ENCODE results near the gene MGLL. TPM values are rescaled to one million over a fixed set of nuclear protein-coding genes. Genes with fewer than 3 reads are reported as not detected.

The MGLL gene
- polyA plus RNA-seq, 2 donors: 78.0 to 99.1 TPM

DNA sequence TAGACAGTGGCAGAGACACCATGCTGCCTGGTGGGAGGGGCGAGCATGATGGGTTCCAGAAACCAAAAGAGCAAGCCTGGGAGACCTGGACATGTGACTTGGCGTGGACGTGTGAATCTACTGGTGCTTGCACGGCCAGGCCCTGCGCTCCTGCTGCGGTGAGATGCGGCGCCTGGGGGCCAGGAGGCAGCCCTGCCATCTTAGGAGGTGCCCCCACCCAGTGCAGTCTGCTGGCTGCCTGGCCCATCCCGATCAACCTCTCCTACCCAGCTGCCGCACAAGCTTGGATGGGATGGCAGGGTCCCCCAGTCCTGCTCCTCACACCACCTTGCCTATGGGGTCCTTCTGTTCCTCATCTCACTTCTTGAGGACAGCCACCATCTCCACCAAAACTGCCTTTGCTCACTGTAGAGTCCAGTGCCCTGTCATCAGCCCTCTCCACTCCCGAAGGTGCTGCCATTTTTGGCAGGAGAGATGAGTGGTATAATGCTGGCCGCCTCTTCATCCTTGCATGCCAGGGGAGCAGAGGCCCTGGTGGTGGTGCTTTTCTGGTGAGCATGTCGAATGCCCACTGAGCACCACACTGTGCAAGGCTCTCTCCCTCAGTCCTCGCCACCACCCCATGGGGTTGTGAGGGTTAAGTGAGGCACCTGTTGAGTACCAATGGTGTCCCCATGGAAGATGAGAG is 152.6 kb downstream of the MGLL start:
- Histone ChIP-seq H3K4me3 (ENCODE audit: low read depth in 1 of 2, low read length in 2 of 2) (no peak overlapping the region), H3K27ac (ENCODE audit: low read depth in 2 of 2, low read length in 1 of 2) (no peak overlapping the region), H3K36me3 (ENCODE audit: control insufficient read depth in 2 of 2, insufficient read depth in 2 of 2, low read length in 1 of 2) (no peaks in the 10 kb centered on the region), H3K4me1 (ENCODE audit: control insufficient read depth in 2 of 2, insufficient read depth in 2 of 2, low read length in 1 of 2) (peaks cover 0 to 12% of the 10 kb centered on the region in 2 donors), H3K27me3 (ENCODE audit: control insufficient read depth in 1 of 2, insufficient read depth in 2 of 2, low read length in 2 of 2) (no peaks in the 10 kb centered on the region), H3K9me3 (ENCODE audit: control insufficient read depth in 2 of 2, insufficient read depth in 1 of 2, low read depth in 1 of 2, low read length in 1 of 2) (no peaks in the 10 kb centered on the region)
- WGBS, 2 donors: 91 to 92% methylated on average over 9 to 14 of the region's 14 CpGs

DNA sequence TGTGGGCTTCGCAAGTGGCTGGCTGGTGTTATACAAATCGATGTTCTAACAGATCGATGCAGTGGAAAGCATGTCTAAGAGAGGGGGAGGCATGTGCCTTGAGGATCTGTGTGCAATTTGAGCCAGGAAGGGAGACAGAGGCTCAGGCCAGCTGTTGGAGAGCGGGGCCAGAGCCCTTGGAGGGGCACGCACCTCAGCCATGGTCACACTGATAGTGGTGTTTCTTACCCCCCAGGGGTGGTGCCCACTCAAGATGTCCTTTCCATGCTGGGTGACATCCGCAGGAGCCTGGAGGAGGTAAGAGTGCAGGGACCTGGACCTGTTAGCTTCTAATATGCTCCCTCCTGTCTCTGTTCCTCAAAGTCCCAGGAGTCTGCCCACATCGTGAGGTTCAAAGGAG is 153.4 kb downstream of the MGLL start:
- peaks cover 0 to 9% of the 10 kb centered on the region in 2 donors for H3K4me1 ChIP-seq (ENCODE audit: control insufficient read depth in 2 of 2, insufficient read depth in 2 of 2, low read length in 1 of 2)
- 95 to 97% methylated on average over 7 of the region's 7 CpGs for WGBS, 2 donors

DNA sequence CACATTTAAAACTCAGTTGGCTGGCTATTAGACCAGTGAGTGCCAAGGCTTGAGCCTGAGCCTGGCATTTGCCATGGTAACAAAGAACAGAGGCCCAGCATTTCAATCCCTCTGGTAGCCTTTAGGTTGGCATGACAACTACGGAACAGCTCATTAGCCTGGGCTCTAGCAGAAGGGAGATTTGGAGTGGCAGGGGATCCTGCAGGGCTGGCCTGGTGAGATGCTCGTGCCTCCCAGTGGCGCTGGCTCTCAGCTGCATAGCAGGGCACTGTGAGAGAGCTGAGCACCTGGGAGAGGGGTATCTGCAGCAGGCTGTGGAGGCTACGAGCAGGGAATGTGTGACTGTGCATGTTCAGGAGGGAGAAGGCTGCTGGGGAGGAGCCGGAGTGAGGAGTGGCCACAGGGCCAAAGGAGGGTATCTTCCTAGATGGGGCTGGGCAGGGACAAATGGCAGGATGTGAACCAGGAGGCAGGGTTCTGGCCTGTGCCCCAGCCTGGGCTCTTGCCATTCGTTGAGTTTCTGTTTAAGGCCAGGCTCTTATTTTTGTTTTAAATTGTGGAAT is 155.1 kb downstream of the MGLL start:
- Histone ChIP-seq H3K4me3 (ENCODE audit: low read depth in 1 of 2, low read length in 2 of 2) (no peak overlapping the region), H3K9me3 (ENCODE audit: control insufficient read depth in 2 of 2, insufficient read depth in 1 of 2, low read depth in 1 of 2, low read length in 1 of 2) (no peaks in the 10 kb centered on the region), H3K27me3 (ENCODE audit: control insufficient read depth in 1 of 2, insufficient read depth in 2 of 2, low read length in 2 of 2) (no peaks in the 10 kb centered on the region), H3K4me1 (ENCODE audit: control insufficient read depth in 2 of 2, insufficient read depth in 2 of 2, low read length in 1 of 2) (peaks cover 0 to 6% of the 10 kb centered on the region in 2 donors), H3K27ac (ENCODE audit: low read depth in 2 of 2, low read length in 1 of 2) (no peak overlapping the region), H3K36me3 (ENCODE audit: control insufficient read depth in 2 of 2, insufficient read depth in 2 of 2, low read length in 1 of 2) (no peaks in the 10 kb centered on the region)
- 85 to 88% methylated on average over 6 of the region's 6 CpGs for WGBS, 2 donors

More for the DNA sequence above, 153.4 kb downstream of the MGLL start:
- no peaks in the 10 kb centered on the region for H3K27me3 ChIP-seq (ENCODE audit: control insufficient read depth in 1 of 2, insufficient read depth in 2 of 2, low read length in 2 of 2)
- no peaks in the 10 kb centered on the region for H3K9me3 ChIP-seq (ENCODE audit: control insufficient read depth in 2 of 2, insufficient read depth in 1 of 2, low read depth in 1 of 2, low read length in 1 of 2)
- H3K27ac ChIP-seq (ENCODE audit: low read depth in 2 of 2, low read length in 1 of 2): no peak overlapping the region
- H3K4me3 ChIP-seq (ENCODE audit: low read depth in 1 of 2, low read length in 2 of 2): no peak overlapping the region
- no peaks in the 10 kb centered on the region for H3K36me3 ChIP-seq (ENCODE audit: control insufficient read depth in 2 of 2, insufficient read depth in 2 of 2, low read length in 1 of 2)

DNA sequence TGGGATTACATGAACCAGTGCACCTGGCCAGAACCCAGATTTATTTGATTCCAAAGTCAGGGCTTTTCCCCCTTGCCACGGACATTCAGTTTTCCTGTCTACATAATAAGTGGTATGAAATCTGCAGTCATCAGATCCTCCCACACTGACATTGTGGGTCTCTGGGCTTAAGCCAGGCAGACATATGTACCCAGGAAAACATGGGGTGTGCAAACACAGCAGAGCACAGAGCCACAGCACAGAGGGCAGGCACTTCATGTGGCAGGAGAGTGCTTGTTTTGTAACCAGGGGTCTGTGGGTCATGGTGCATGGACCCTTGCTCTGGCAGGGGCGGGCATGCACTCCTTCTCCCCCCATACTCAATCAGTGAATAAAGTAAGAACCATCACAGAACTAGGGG is 155.6 kb downstream of the MGLL start:
- 88% methylated on average over 2 of the region's 2 CpGs for WGBS, 2 donors
- H3K36me3 ChIP-seq (ENCODE audit: control insufficient read depth in 2 of 2, insufficient read depth in 2 of 2, low read length in 1 of 2): no peaks in the 10 kb centered on the region
- no peak overlapping the region for H3K4me3 ChIP-seq (ENCODE audit: low read depth in 1 of 2, low read length in 2 of 2)
- H3K4me1 ChIP-seq (ENCODE audit: control insufficient read depth in 2 of 2, insufficient read depth in 2 of 2, low read length in 1 of 2): peaks cover 0 to 4% of the 10 kb centered on the region in 2 donors
- H3K9me3 ChIP-seq (ENCODE audit: control insufficient read depth in 2 of 2, insufficient read depth in 1 of 2, low read depth in 1 of 2, low read length in 1 of 2): no peaks in the 10 kb centered on the region
- no peak overlapping the region for H3K27ac ChIP-seq (ENCODE audit: low read depth in 2 of 2, low read length in 1 of 2)
- no peaks in the 10 kb centered on the region for H3K27me3 ChIP-seq (ENCODE audit: control insufficient read depth in 1 of 2, insufficient read depth in 2 of 2, low read length in 2 of 2)

DNA sequence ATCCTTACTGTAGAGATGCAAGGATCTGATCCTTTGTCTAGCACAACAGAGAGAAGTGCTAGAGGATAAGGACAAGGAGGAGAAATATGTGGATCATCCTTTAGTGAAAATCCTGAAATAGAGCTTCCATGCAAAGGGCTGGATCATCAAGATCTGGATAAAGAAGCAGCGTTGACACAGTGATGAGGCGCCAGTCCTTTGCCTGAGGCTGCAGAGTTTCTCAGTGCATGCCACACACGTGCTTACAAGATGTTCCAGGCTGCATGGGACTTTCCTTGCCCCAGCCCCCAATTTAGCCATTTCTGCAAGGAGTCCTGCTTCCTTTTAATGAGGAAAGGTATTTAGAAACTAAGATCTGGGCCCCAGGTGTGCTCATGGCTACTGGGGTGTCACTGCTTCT is 156.7 kb downstream of the MGLL start:
- H3K27ac ChIP-seq (ENCODE audit: low read depth in 2 of 2, low read length in 1 of 2): no peak overlapping the region
- H3K36me3 ChIP-seq (ENCODE audit: control insufficient read depth in 2 of 2, insufficient read depth in 2 of 2, low read length in 1 of 2): no peaks in the 10 kb centered on the region
- no peaks in the 10 kb centered on the region for H3K9me3 ChIP-seq (ENCODE audit: control insufficient read depth in 2 of 2, insufficient read depth in 1 of 2, low read depth in 1 of 2, low read length in 1 of 2)
- 75 to 82% methylated on average over 3 of the region's 3 CpGs for WGBS, 2 donors
- H3K4me1 ChIP-seq (ENCODE audit: control insufficient read depth in 2 of 2, insufficient read depth in 2 of 2, low read length in 1 of 2): no peaks in the 10 kb centered on the region
- no peak overlapping the region for H3K4me3 ChIP-seq (ENCODE audit: low read depth in 1 of 2, low read length in 2 of 2)
- H3K27me3 ChIP-seq (ENCODE audit: control insufficient read depth in 1 of 2, insufficient read depth in 2 of 2, low read length in 2 of 2): no peaks in the 10 kb centered on the region

DNA sequence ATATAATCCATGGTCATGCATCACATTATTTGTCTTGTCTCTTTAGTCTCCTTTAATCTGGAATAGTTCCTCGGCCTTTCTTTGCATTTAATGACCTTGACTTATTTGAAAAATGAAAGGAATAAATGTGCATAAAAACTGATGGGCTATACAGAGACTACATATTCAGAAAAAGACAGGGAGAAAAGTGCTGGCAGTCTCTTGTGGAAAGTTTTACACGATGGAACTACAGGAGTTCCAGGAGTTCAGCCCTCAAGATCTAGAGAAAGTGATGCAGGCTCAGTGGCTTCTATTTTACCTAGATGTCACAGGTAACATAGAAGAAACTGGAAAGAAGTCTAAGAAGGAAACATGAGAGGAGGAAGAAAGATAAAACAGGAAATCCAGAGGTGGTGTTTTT is 157.2 kb downstream of the MGLL start:
- Histone ChIP-seq H3K9me3 (ENCODE audit: control insufficient read depth in 2 of 2, insufficient read depth in 1 of 2, low read depth in 1 of 2, low read length in 1 of 2) (no peaks in the 10 kb centered on the region), H3K4me3 (ENCODE audit: low read depth in 1 of 2, low read length in 2 of 2) (no peak overlapping the region), H3K27me3 (ENCODE audit: control insufficient read depth in 1 of 2, insufficient read depth in 2 of 2, low read length in 2 of 2) (no peaks in the 10 kb centered on the region), H3K27ac (ENCODE audit: low read depth in 2 of 2, low read length in 1 of 2) (no peak overlapping the region), H3K4me1 (ENCODE audit: control insufficient read depth in 2 of 2, insufficient read depth in 2 of 2, low read length in 1 of 2) (no peaks in the 10 kb centered on the region), H3K36me3 (ENCODE audit: control insufficient read depth in 2 of 2, insufficient read depth in 2 of 2, low read length in 1 of 2) (no peaks in the 10 kb centered on the region)
- 78 to 80% methylated on average over 2 of the region's 2 CpGs for WGBS, 2 donors

DNA sequence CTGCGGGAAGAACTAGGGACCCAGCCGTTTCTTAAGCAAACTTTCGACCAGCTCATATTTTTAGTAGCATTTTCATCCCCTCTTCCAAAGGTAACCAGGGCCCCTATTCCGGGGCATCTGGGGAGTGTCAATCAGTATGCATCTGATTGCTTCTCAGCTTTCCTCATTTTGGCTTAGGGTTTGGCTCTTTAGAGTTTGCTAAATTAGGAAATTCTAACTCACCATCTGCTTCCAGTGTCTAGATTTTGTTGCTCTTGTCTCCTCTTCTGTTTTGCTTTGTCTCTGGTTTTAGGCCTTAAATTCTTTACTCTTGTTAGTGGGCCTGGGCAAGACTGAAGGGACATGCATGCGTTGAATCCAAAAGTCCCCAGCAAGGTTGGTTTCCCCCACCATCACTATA is 159.2 kb downstream of the MGLL start:
- no peaks in the 10 kb centered on the region for H3K4me1 ChIP-seq (ENCODE audit: control insufficient read depth in 2 of 2, insufficient read depth in 2 of 2, low read length in 1 of 2)
- H3K9me3 ChIP-seq (ENCODE audit: control insufficient read depth in 2 of 2, insufficient read depth in 1 of 2, low read depth in 1 of 2, low read length in 1 of 2): no peaks in the 10 kb centered on the region
- no peaks in the 10 kb centered on the region for H3K27me3 ChIP-seq (ENCODE audit: control insufficient read depth in 1 of 2, insufficient read depth in 2 of 2, low read length in 2 of 2)
- 83 to 88% methylated on average over 5 of the region's 5 CpGs for WGBS, 2 donors
- H3K36me3 ChIP-seq (ENCODE audit: control insufficient read depth in 2 of 2, insufficient read depth in 2 of 2, low read length in 1 of 2): no peaks in the 10 kb centered on the region
- H3K4me3 ChIP-seq (ENCODE audit: low read depth in 1 of 2, low read length in 2 of 2): no peak overlapping the region
- no peak overlapping the region for H3K27ac ChIP-seq (ENCODE audit: low read depth in 2 of 2, low read length in 1 of 2)

DNA sequence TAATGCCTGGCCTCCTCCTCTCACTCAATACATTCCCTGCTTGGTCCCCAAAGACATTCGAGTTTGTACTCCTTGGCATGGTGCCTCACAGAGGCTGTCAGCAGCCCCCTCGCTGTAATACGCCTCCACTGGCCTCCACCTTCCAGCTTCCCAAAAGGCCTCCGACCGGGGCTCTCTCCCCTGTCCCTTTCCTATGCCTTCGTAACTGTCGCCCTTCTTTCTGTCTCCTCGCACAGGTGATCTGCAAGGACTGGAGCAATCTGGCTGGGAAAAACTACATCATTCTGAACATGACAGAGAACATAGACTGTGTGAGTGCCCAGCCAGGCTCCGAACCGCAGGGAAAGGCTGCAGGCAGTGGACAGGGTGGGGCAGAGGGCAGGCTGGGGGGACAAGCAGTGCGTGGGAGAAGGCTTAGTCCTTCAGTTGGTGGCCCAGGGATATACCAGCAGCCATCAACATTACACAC is 160.3 kb downstream of the MGLL start:
- Histone ChIP-seq H3K9me3 (ENCODE audit: control insufficient read depth in 2 of 2, insufficient read depth in 1 of 2, low read depth in 1 of 2, low read length in 1 of 2) (no peaks in the 10 kb centered on the region), H3K4me3 (ENCODE audit: low read depth in 1 of 2, low read length in 2 of 2) (no peak overlapping the region), H3K27ac (ENCODE audit: low read depth in 2 of 2, low read length in 1 of 2) (no peak overlapping the region), H3K4me1 (ENCODE audit: control insufficient read depth in 2 of 2, insufficient read depth in 2 of 2, low read length in 1 of 2) (no peaks in the 10 kb centered on the region), H3K27me3 (ENCODE audit: control insufficient read depth in 1 of 2, insufficient read depth in 2 of 2, low read length in 2 of 2) (no peaks in the 10 kb centered on the region), H3K36me3 (ENCODE audit: control insufficient read depth in 2 of 2, insufficient read depth in 2 of 2, low read length in 1 of 2) (no peaks in the 10 kb centered on the region)
- WGBS, 2 donors: 84 to 88% methylated on average over 11 of the region's 11 CpGs

DNA sequence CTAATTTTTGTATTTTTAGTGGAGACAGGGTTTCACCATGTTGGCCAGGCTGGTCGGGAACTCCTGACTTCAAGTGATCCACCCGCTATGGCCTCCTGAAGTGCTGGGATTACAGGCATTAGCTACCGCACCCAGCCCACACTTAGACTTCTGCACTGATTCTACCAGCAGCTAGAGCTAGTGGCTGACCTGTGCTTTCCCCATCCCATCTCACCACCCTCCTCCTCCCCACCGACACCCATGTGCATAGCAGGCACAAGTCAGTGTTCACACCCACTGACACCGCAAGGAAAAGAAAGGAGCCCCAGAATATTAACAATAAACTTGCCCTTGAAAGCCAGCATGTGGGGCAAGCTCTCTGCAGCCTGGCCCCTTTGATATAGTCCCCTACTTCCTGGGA is 160.7 kb downstream of the MGLL start:
- H3K4me1 ChIP-seq (ENCODE audit: control insufficient read depth in 2 of 2, insufficient read depth in 2 of 2, low read length in 1 of 2): no peaks in the 10 kb centered on the region
- 83 to 86% methylated on average over 5 of the region's 5 CpGs for WGBS, 2 donors
- no peaks in the 10 kb centered on the region for H3K9me3 ChIP-seq (ENCODE audit: control insufficient read depth in 2 of 2, insufficient read depth in 1 of 2, low read depth in 1 of 2, low read length in 1 of 2)
- H3K36me3 ChIP-seq (ENCODE audit: control insufficient read depth in 2 of 2, insufficient read depth in 2 of 2, low read length in 1 of 2): no peaks in the 10 kb centered on the region
- no peaks in the 10 kb centered on the region for H3K27me3 ChIP-seq (ENCODE audit: control insufficient read depth in 1 of 2, insufficient read depth in 2 of 2, low read length in 2 of 2)
- H3K4me3 ChIP-seq (ENCODE audit: low read depth in 1 of 2, low read length in 2 of 2): no peak overlapping the region
- no peak overlapping the region for H3K27ac ChIP-seq (ENCODE audit: low read depth in 2 of 2, low read length in 1 of 2)

Data from esophagus (tissue), 2 donors.